Measurements from ENCODE around the gene TRIM31.
"Not testable (repeated sequence)": the region's sequence is repeated elsewhere in the genome, so short reads cannot be mapped to it uniquely, and the experiment has no call there.

TRIM31 gene

GRCh38 chr6:30149234-30149633 is 36.3 kb upstream of the TRIM31 start:
- DNase-seq = no peak

DNA sequence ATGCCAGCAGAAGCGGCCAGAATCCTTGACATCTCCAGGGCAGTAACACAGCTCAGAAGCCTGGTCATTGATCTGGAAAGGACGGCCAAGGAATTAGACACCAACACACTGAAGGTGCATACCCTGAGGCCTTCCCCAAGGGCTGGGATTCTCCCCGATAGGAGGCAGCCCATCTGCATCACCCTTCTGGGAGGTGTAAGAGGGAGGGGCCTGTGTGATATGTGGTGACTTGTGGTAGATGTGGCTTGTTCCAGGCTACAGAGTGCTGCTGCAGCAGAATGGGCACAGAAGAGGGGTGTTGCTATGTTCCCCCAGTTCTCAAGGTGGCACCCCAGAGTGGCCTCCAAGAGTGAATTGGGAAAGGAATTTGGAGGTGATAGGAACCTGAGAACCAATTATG is 34.2 kb upstream of the TRIM31 start:
- DNase-seq = no peak

GRCh38 chr6:30145818-30146217 is 32.9 kb upstream of the TRIM31 start:
- no peak for DNase-seq

- DNase-seq = no peak
Observed at GRCh38 chr6:30144811-30145210, 31.9 kb upstream of the TRIM31 start.

DNA sequence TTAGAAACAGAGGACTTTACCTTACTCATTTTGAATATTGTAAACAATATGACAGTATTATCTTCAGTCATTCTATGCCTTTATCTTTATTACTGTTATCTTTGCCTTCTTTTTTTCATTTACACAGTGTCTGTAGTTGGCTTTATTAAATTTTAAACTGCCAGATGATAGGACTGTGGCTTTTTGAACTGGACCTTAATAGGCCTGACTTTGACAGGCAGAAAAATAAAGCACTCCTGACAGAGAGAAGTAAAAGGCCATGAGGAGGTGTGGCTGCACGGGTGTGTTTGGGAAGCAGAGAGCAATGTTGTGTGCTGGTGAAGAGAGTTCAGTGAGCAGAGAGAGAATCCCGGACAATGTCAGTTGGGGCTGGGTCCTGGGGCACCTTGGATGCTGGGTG is 30.9 kb upstream of the TRIM31 start:
- no peak for DNase-seq

- DNase-seq = no peak
Observed at GRCh38 chr6:30142665-30143064, 29.8 kb upstream of the TRIM31 start.

DNA sequence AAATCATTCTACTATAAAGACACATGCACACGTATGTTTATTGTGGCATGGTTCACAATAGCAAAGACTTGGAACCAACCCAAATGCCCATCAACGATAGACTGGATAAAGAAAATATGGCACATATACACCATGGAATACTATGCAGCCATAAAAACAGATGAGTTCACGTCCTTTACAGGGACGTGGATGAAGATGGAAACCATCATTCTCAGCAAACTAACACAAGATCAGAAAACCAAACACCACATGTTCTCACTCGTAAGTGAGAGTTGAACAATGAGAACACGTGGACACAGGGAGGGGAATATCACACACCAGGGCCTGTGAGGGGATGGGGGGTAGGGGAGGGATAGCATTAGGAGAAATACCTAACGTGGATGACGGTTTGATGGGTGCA is 27.4 kb upstream of the TRIM31 start:
- DNase-seq = not testable (repeated sequence)

DNA sequence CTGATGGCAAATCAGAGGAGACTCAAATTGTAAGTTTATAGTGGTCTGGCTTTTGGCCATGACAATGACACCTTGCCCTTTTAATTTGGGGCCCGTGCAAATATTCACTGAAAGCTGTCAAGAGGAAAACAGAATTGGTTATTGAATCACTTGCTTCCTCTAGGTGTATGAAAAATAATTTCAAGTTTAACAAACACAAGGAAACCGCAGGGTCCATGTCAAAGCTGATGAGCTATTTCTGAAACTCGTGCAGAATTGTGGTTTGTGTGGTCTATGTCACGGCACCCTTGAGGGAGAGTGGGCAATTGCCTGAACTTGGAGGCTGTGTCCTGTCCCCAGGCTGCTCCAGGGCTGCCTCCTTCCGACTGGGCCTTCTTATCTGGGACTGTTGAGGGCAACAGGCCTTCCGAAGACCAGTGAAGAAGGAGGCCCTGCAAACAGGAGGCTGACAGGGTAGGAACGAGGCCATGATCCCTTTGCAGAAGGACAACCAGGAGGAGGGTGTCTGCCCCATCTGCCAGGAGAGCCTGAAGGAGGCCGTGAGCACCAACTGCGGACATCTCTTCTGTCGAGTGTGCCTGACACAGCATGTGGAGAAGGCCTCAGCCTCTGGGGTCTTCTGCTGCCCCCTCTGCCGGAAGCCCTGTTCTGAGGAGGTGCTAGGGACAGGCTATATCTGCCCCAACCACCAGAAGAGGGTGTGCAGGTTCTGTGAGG is 23.8 kb upstream of the TRIM31 start:
- DNase-seq = no peak

GRCh38 chr6:30135757-30136156 is 22.9 kb upstream of the TRIM31 start, which contains the start of gene TRIM40:
TSS of gene TRIM40 (plus strand) at chr6:30136140. CDS start at chr6:30137037, 897 bp downstream.
- DNase-seq = no peak

- DNase-seq = no peak
Observed at GRCh38 chr6:30135147-30135546, 22.3 kb upstream of the TRIM31 start.

- DNase-seq = no peak
Observed at GRCh38 chr6:30131947-30132497, 19.1 kb upstream of the TRIM31 start.

DNA sequence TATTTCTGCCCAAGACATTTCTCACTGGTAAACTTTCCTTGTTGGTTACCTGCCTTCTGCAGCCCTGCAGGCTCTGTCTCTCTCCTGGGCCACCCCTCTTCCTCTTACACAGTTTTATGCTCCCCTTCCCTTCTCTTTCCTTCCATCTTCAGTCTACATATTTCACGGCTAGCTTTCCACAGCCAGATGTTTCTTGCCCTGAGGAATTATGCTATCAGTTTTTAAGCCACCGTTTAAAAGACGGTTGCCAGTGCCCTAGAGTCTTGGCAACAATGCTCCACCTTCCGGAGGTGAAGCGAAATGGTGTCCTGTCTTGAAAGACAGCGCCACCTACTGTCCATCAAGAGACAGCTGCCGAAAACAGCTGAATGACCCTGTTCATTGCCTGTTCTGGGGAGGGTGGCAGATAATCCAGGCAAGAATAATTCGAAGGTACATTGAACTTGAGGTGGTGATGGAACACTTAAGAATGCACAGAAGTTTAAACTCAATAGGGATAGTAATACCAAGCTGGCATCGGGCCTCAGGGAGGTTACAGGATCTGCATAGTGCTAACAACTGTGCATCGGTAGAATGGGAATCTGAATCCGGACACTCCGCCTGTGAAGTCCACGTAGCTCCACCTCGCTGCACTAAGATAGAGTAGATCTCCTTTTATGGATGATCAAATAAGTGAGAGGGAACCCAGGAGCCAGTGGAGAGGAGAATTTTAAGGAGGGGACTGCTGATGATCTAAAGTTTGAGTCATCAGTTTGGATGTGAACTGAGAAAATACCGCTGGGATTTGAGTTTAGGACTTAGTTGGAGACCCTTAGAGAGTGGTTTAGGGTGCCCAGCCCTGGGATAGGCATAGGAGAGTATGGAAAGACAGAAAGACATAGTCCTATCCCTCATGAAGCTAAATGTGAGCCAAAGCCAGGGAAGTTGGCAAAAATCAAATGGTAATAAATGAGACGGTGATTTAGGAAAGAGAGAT is 18.3 kb upstream of the TRIM31 start:
- DNase-seq = peak; percentile 67 to 83

DNA sequence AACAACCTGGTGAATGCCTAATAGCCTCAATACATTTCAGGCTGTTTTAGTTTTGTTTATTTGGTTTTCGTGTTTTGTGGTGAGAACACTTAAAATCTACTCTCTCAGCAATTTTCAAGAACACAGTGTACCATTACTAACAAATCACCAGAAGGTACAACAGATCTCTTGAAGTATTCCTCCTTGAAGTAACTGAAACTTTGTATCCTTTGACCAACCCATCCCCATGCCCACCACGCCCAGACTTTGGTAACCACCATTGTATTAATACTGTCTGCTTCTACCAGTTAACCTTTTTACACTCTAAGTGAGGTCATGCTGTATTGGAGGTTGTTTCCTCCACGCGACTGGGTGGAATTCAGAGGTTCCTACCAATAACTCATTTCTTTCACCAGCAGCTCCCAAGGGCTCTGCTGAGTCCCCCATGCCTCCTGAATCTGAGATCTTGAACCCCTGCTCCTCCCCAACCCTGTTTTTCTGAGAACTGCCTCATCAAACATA is 17.3 kb upstream of the TRIM31 start:
- DNase-seq = no peak

DNA sequence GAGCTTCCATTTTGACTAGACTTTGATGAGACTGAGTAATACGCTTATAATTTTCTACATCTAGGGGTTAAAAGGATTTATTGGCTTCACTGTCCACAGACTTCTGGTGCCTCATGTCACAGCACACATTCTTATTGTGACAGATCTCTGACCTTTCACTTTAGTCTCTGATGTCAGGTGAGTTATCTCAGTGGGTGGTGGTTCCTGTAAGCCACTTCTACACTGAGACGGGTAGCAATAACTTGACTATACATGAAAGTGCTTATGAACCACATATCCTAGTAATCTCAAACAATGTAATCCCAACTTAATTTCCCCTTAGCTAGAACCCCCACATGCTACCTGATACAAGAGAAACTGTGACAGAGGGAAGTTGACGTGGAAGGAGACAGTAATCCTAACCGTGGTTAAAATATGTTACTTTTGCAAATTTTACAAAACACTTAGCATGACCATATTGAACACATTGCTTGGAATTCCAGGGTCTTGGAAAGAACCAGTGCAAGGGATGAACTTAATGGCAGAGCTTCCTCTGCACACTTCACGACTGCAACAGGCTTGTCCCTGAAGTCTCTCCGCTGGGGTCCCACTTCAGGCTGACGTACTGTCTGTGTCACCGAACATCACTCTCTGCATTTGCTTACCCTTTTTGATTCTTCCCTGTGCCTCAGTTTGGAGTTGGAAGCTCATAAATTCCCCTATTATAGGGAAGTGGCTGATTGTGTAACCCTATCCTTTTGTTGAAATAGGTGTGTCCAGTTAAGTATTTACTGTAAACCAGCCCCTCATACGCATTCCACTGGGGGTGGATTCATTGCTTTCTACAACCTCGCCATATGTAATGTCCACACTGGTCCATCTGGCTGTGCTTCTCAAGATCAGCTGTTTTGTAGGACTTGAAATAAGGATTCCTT is 16.6 kb upstream of the TRIM31 start:
- DNase-seq = no peak

DNA sequence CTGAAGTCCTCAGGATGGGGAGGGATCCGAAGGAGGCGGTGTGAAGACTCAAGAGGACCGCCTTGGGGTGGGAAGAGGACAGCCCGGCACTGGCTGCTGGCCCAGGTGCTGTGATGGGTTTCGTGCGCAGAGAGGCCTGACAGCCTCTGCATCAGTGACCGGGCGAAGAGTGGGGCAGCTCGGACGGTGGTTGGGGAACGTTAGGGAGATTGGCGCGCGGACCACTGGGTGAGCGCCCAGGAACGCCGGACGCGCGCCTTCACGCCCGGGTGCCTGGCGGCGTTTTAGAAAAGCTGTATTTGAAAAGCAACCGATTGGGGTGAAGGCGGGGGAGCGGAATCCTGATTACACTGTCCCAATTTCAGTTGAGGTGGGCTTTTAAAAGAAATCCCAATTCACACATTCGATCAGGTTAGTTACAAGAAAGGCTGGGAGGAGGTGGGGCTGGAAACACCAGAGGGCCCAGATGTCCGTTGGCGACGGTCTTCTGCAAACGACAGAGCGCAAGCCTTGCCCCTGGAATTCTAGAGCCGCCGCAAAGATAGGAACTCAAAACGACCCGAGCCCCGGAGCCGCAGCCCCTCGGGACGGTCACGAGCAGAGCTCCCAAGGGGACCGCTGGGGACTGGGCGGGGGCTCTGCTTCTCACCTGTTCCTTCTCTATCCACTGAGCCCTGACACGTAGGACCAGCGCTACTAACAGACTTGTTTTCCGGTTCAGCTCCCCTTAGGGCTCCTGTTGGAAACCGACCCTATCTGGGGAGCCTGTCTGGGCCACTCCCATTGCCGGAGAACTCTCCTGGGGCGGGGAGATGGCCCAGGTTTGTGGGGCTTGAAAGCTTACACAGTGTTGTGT is 14.6 kb upstream of the TRIM31 start:
- no peak for DNase-seq

GRCh38 chr6:30122515-30122914 is 9.6 kb upstream of the TRIM31 start:
- no peak for DNase-seq

DNA sequence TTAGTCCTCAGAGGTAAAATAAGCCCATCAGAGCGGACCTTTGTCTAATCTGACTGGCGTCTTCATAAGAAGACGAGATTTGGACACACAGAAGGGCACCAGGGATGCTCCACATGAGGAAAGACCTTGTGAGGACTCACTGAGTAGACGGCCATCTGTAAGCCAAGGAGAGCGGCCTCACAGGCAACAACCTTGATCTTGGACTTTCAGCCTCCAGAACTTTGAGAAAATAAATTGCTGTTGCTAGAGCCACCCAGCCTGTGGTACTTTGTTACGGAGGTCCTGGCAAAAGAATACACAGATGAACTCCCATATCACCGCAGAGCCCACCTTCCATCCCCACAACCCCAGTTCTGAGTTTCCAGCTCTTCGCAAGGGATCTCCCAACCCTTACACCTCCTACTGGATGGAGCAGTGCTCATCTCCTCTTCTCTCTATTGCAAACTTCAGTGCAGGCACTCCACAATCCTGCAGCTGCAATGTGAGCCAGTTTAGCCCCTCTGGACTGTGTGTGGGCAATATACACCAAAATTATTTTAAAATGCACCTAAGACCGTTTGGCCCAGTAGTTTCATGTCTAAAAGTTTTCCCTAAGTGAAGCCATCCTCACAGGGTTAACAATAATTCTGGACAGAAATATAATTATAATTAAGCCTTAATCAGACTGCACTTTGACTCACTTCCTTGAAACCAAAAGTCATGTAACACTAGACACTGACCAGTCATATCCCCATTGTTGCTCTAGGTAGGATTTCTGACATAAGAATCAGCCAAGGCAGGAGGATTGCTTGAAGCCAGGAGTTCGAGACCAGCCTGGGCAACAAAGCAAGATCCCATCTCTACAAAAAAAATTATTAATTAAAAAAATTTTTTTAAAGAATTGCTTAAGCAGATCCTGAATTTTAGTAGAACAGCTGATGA is 8.8 kb upstream of the TRIM31 start:
- DNase-seq = no peak

DNA sequence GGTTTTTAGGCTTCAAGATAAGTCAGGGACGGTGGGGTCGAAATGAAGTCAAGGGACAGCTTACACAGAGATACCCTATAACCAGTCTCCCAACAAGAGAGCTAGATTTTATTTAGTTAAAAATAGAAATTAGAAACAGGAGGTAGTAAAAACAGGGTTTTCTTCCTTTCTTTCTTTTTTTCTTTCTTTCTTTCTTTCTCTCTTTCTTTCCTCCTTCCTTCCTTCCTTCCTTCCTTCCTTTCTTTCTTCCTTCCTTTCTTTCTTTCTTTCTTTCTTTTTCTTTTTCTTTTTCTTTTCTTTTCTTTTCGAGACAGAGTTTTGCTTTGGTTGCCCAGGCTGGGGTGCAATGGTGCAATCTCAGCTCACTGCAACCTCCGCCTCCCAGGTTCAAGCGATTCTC is 5.8 kb upstream of the TRIM31 start:
- DNase-seq = not testable (repeated sequence)

DNA sequence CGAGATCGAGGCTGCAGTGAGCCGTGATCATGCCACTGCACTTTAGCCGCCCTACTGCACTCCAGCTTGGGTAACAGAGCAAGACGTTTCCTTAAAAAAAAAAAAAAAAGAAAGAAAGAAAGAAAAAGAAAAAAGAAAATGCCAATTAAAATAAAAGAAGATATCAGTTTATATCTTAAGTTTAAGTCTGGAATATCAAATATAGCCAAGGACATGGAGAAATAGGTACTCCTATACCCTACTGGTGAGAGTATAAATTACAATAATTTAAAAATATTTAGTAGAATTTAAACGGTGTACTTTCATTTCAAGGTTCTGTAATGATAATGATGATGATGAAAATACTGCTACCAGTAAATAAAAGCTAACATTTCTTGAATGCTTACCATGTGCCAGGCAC is 3.8 kb upstream of the TRIM31 start:
- no peak for DNase-seq

- DNase-seq = no peak
Observed at GRCh38 chr6:30113841-30114240, 951 bp upstream of the TRIM31 start.
